IMR-90 (cell line): ENCODE data around the gene BET1. TPM values are rescaled to one million over a fixed set of nuclear protein-coding genes. Genes with fewer than 3 reads are reported as not detected.

ENCODE experiments used
- ATAC-seq: fragments of 200-7000 bp; cut with Tn5 transposase; 2 replicates; pipeline ENCODE4 v1.9.1; 2020; ENCODE audit warnings: low read depth, mild to moderate bottlenecking, moderate library complexity
- BruUV-seq: library from RNA; stranded (reverse); fragments of 400-500 nt; replicated peaks from 2 replicates; lab custom pipeline; 2021; lab: Mats Ljungman, UMichigan
- CTCF ChIA-PET: fragments of 300-600 bp; formaldehyde crosslinking; extraction: SDS; loops from one replicate; lab custom pipeline; 2021; ENCODE audit warnings: antibody characterized with exemption; lab: Yijun Ruan, JAX
- POLR2A ChIA-PET: fragments of 300-600 bp; sonication (Branson Sonifier 250); formaldehyde crosslinking; loops from one replicate; lab custom pipeline; 2022; ENCODE audit warnings: antibody characterized with exemption; ENCODE audit not compliant: unreplicated experiment; lab: Charles Lee
- DNase-seq: peaks from one replicate; pipeline ENCODE4 v3.0.0; 2013
- H2AFZ ChIP-seq: replicated peaks from 2 replicates; pipeline ENCODE3; 2013; ENCODE audit warnings: low read length, mild to moderate bottlenecking; ENCODE audit not compliant: poor library complexity
- H2AK5ac ChIP-seq: 2 replicates; pipeline ENCODE4 v1.6.1; 2013; ENCODE audit warnings: low read depth, low read length, inconsistent platforms
- H2AK9ac ChIP-seq: replicated peaks from 2 replicates; pipeline ENCODE3; 2013; ENCODE audit warnings: mild to moderate bottlenecking, low read depth, low read length, moderate library complexity; ENCODE audit not compliant: poor library complexity
- H2BK120ac ChIP-seq: 2 replicates; pipeline ENCODE4 v1.6.1; 2013; ENCODE audit warnings: low read depth, low read length, inconsistent platforms
- H2BK15ac ChIP-seq: 3 replicates; pipeline ENCODE4 v1.6.1; 2013; ENCODE audit warnings: low read depth, low read length, inconsistent platforms
- H2BK20ac ChIP-seq: 2 replicates; pipeline ENCODE4 v1.6.1; 2013; ENCODE audit warnings: low read depth, mild to moderate bottlenecking, inconsistent platforms, low read length, moderate library complexity
- H2BK5ac ChIP-seq: 2 replicates; pipeline ENCODE4 v1.6.1; 2013; ENCODE audit warnings: mild to moderate bottlenecking, low read depth, low read length, inconsistent platforms; ENCODE audit not compliant: poor library complexity, severe bottlenecking
- H3K14ac ChIP-seq: replicated peaks from 2 replicates; pipeline ENCODE4 v1.6.1; 2013; ENCODE audit warnings: low read depth, low read length, inconsistent platforms
- H3K18ac ChIP-seq: 2 replicates; pipeline ENCODE4 v1.6.1; 2013; ENCODE audit warnings: low read depth, low read length, control low read depth
- H3K23ac ChIP-seq: 2 replicates; pipeline ENCODE4 v1.6.1; 2013; ENCODE audit warnings: low read depth, low read length, inconsistent platforms
- H3K27ac ChIP-seq: 2 replicates; pipeline ENCODE4 v1.5.1; 2013; ENCODE audit warnings: mild to moderate bottlenecking, control low read depth, low read length; ENCODE audit not compliant: insufficient read depth
- H3K27me3 ChIP-seq: 2 replicates; pipeline ENCODE4 v1.6.1; 2013; ENCODE audit warnings: low read length; ENCODE audit not compliant: control insufficient read depth, insufficient read depth
- H3K36me3 ChIP-seq: 2 replicates; pipeline ENCODE4 v1.6.1; 2013; ENCODE audit warnings: low read length, mixed read lengths; ENCODE audit not compliant: control insufficient read depth, insufficient read depth
- H3K4ac ChIP-seq: 2 replicates; pipeline ENCODE4 v1.6.1; 2013; ENCODE audit warnings: low read depth, low read length, inconsistent platforms
- H3K4me1 ChIP-seq: 2 replicates; pipeline ENCODE4 v1.6.1; 2013; ENCODE audit warnings: low read length, mixed read lengths; ENCODE audit not compliant: control insufficient read depth, insufficient read depth
- H3K4me2 ChIP-seq: 2 replicates; pipeline ENCODE4 v1.6.1; 2013; ENCODE audit warnings: low read depth, mild to moderate bottlenecking, control low read depth, low read length, moderate library complexity
- H3K4me3 ChIP-seq: 2 replicates; pipeline ENCODE4 v1.5.1; 2013; ENCODE audit warnings: low read depth, mild to moderate bottlenecking, control low read depth, low read length, moderate library complexity; ENCODE audit not compliant: insufficient read depth
- H3K56ac ChIP-seq: 2 replicates; pipeline ENCODE4 v1.6.1; 2013; ENCODE audit warnings: low read length, inconsistent platforms; ENCODE audit not compliant: insufficient read depth; ENCODE audit errors: extremely low read depth
- H3K79me1 ChIP-seq, 2 experiments: 2 replicates each; pipeline ENCODE4 v1.6.1; 2013; ENCODE audit warnings: low read length in 2 of 2, inconsistent platforms in 1 of 2, low read depth in 1 of 2
- H3K9ac ChIP-seq: 2 replicates; pipeline ENCODE4 v1.6.1; 2013; ENCODE audit warnings: low read depth, low read length, control low read depth
- H3K9me1 ChIP-seq: 2 replicates; pipeline ENCODE4 v1.6.1; 2013; ENCODE audit warnings: low read length, inconsistent platforms; ENCODE audit not compliant: insufficient read depth
- H3K9me3 ChIP-seq: 2 replicates; pipeline ENCODE4 v1.6.1; 2013; ENCODE audit warnings: low read length; ENCODE audit not compliant: control insufficient read depth, insufficient read depth
- H4K20me1 ChIP-seq: 2 replicates; pipeline ENCODE4 v1.6.1; 2013; ENCODE audit warnings: low read length, inconsistent platforms; ENCODE audit not compliant: insufficient read depth
- H4K5ac ChIP-seq: 2 replicates; pipeline ENCODE4 v1.6.1; 2013; ENCODE audit warnings: mild to moderate bottlenecking, low read depth, low read length, control low read depth
- H4K8ac ChIP-seq, 2 experiments: 2 replicates each; pipeline ENCODE4 v1.6.1; 2013; ENCODE audit warnings: low read depth in 2 of 2, low read length in 2 of 2, control low read depth in 1 of 2, inconsistent platforms in 1 of 2
- H4K91ac ChIP-seq: 2 replicates; pipeline ENCODE4 v1.6.1; 2013; ENCODE audit warnings: low read depth, low read length, inconsistent platforms; ENCODE audit not compliant: insufficient read depth
- CHD1 ChIP-seq: IDR thresholded peaks from 2 replicates; pipeline ENCODE4 v1.6.1; 2012; ENCODE audit warnings: low read depth, low read length, improper control_type of control experiment
- NFE2L2 ChIP-seq: fragments of 150-350 bp; IDR thresholded peaks from 2 replicates; pipeline ENCODE4 v1.6.1; 2016; ENCODE audit warnings: low read depth, mild to moderate bottlenecking, low read length
- POLR2A ChIP-seq: IDR thresholded peaks from 2 replicates; pipeline ENCODE4 v1.6.1; 2012; ENCODE audit warnings: mild to moderate bottlenecking, low read depth, low read length
- RCOR1 ChIP-seq: IDR thresholded peaks from 2 replicates; pipeline ENCODE4 v1.6.1; 2012; ENCODE audit warnings: mild to moderate bottlenecking, low read length, improper control_type of control experiment; ENCODE audit not compliant: insufficient replicate concordance
- WGBS, 2 experiments: methylation state at CpG; one replicate each; pipeline versions ENCODE4 v1.1.5 to v1.1.7; 2013; ENCODE audit warnings: missing lambda C conversion rate in 2 of 2; ENCODE audit not compliant: insufficient read length in 1 of 2; ENCODE audit errors: extremely low coverage in 2 of 2; 5-methylcytosine and 5-hydroxymethylcytosine counted together
- dilution Hi-C: fragments of 300-500 bp; cut with HindIII; formaldehyde crosslinking; loops from one replicate; pipeline ENCODE4 v1.14.3; 2018; ENCODE audit warnings: low sequenced_read_pairs; ENCODE audit not compliant: unreplicated experiment
- in situ Hi-C: fragments of 300-500 bp; cut with MboI; formaldehyde crosslinking; loops from 3 replicates; pipeline ENCODE4 v1.14.3; 2019; ENCODE audit warnings: low sequenced_read_pairs, inconsistent platforms, mixed read lengths
- intact Hi-C: fragments of 100-400 bp; cut with micrococcal nuclease; formaldehyde crosslinking; loops from 2 replicates; pipeline ENCODE4 v1.10.0; 2022
- polyA plus RNA-seq, 3 experiments: library from polyadenylated mRNA; depleted of rRNA; stranded (reverse); fragments of >200 nt; gene quantifications; 2 replicates each; pipeline ENCODE4 v1.2.3, GENCODE V29; 2012; ENCODE audit warnings: low replicate concordance in 1 of 3
- total RNA-seq: library from RNA; depleted of rRNA; stranded (reverse); fragments of >200 nt; gene quantifications from 2 replicates; pipeline ENCODE4 v1.2.3, GENCODE V29; 2012

Gene BET1
- total and polyA plus RNA-seq, 2 of the 4 experiments (the other 2 are of a cell fraction): 9.9 to 33.2 TPM

GRCh38 chr7:94029976-94030375 is 25.8 kb upstream of the BET1 start:
- H3K27me3 ChIP-seq: peaks cover 16% of the 10 kb centered on the region
- BruUV-seq: no TSS peak

More at GRCh38 chr7:94029976-94030375, 25.8 kb upstream of the BET1 start:
- in situ Hi-C loops (no loop called here), intact Hi-C loops (no loop called here), dilution Hi-C loops (no loop called here)
- H3K23ac ChIP-seq: no peak overlapping the region
- H3K9me3 ChIP-seq: peaks cover 3% of the 10 kb centered on the region; the same call in 1 of the 2 replicates
- H4K5ac ChIP-seq: no peak overlapping the region
- no peak overlapping the region for H3K14ac ChIP-seq
- no peaks in the 10 kb centered on the region for H4K20me1 ChIP-seq
- ChIA-PET CTCF (no interaction called here), POLR2A (no interaction called here)
- no peak for TF ChIP-seq POLR2A
- no peak for TF ChIP-seq NFE2L2
- no peak for TF ChIP-seq RCOR1
- TF ChIP-seq CHD1: no peak
- no CpG with 5 or more reads among the region's 3 CpGs for WGBS, 2 experiments
- H3K4me3 ChIP-seq: no peak overlapping the region
- no peak overlapping the region for H2AFZ ChIP-seq
- no peak overlapping the region for H2BK5ac ChIP-seq
- H4K8ac ChIP-seq: no peak overlapping the region
- H2AK9ac ChIP-seq: no peak overlapping the region
- no peaks in the 10 kb centered on the region for H3K36me3 ChIP-seq
- ATAC-seq (no peak), DNase-seq (no peak)
- H3K27ac ChIP-seq: no peak overlapping the region
- H3K9me1 ChIP-seq: no peaks in the 10 kb centered on the region
- H3K79me1 ChIP-seq: no peaks in the 10 kb centered on the region
- no peak overlapping the region for H3K4me2 ChIP-seq
- H3K4me1 ChIP-seq: peaks cover 2% of the 10 kb centered on the region; the same call in 1 of the 2 replicates
- H2BK20ac ChIP-seq: no peak overlapping the region
- no peak overlapping the region for H2BK15ac ChIP-seq
- no peak overlapping the region for H2AK5ac ChIP-seq
- no peak overlapping the region for H3K56ac ChIP-seq
- H3K9ac ChIP-seq: no peak overlapping the region
- H3K4ac ChIP-seq: no peak overlapping the region
- no peak overlapping the region for H3K18ac ChIP-seq
- H4K91ac ChIP-seq: no peak overlapping the region
- no peak overlapping the region for H2BK120ac ChIP-seq
